ENCODE data around the gene LARP4. TPM values are rescaled to one million over a fixed set of nuclear protein-coding genes. Genes with fewer than 3 reads are reported as not detected.

LARP4 gene
- total and polyA plus RNA-seq, 9 of the 15 experiments (the other 6 are each of a cell fraction or from before 2014, with no cell fraction given) = 31.6 to 84.5 (median 52.4) TPM

DNA sequence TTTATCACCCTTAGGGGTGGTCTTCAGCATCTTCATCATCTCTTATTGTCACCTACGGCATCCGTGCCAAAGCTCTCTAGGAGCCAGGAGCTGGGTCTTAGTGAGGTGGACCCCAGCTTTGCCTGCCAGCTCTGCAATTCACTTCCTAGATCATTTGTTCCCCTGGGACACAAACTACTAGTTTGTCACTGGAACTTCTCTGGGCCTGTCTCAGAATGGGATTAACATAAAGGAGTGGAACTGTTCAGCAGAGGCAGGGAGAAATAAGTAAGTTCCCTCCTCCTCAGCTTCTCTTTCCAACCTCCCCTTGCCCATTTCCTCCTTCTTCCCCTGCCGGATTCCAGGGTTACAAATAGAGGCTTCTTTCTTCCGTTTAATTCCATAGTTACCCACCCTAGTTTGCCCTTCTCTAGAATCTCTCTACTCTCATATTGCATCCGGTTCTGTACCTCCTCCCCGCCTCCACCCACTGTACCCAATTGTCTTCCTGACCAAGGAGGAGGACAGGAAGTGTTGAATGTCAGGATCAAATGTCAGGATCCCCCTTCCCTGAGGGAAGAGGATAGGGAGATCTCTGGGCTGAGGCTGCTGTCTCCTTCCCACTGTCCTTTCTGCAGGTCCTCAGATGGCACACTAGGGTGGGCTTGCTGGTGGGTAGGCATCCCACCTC is 25.0 kb downstream of the LARP4 start:
- Histone ChIP-seq H3K36me3 (ENCODE audit: control insufficient read depth, insufficient read depth, low read length) (peaks cover 69% of the 10 kb centered on the region), H3K4me2 (ENCODE audit: insufficient read depth, low read length) (no peak overlapping the region), H3K79me2 (ENCODE audit: control insufficient read depth, insufficient read depth, low read length) (peaks cover 70% of the 10 kb centered on the region), H3K9ac (ENCODE audit: insufficient read depth in 1 of 2, low read depth in 2 of 2, low read length in 2 of 2) (no peak overlapping the region), H2AFZ (ENCODE audit: low read depth, low read length) (no peak overlapping the region), H3K4me1 (replicated peaks in 1 of 2; ENCODE audit: control insufficient read depth in 2 of 2, insufficient read depth in 2 of 2, low read length in 2 of 2) (no peaks in the 10 kb centered on the region), H3K27ac (ENCODE audit: extremely low read depth, low read depth, low read length) (no peak overlapping the region), H4K20me1 (replicated peaks; ENCODE audit: control insufficient read depth, insufficient read depth, low read length) (peaks cover 10% of the 10 kb centered on the region; the same call in 1 of the 2 replicates), H3K4me3 (no peak overlapping the region), H3K27me3 (ENCODE audit: control insufficient read depth in 2 of 2, insufficient read depth in 2 of 2, low read length in 2 of 2) (no peaks in the 10 kb centered on the region), H3K9me3 (replicated peaks; ENCODE audit: control insufficient read depth, insufficient read depth, low read depth, low read length) (no peaks in the 10 kb centered on the region), H3K9me1 (ENCODE audit: control insufficient read depth, insufficient read depth, low read length) (no peaks in the 10 kb centered on the region)
- TF ChIP-seq ZSCAN32 (CRISPR knock-in tag; IDR thresholded peaks at IDR 0.05) (no peak), ZNF561 (CRISPR knock-in tag; conservative IDR thresholded peaks at IDR 0.05) (no peak), ZBTB8A (IDR thresholded peaks at IDR 0.05; ENCODE audit: partially characterized antibody) (no peak), ESRRB (CRISPR knock-in tag; IDR thresholded peaks at IDR 0.05; ENCODE audit: borderline replicate concordance) (no peak), FOXK1 (CRISPR knock-in tag; IDR thresholded peaks at IDR 0.05; ENCODE audit: borderline replicate concordance) (no peak), SIN3B (IDR thresholded peaks at IDR 0.05; ENCODE audit: low read depth) (no peak), RBM22 (IDR thresholded peaks at IDR 0.05; ENCODE audit: low read depth, low read length, poor library complexity, severe bottlenecking) (no peak), SETDB1 (IDR thresholded peaks at IDR 0.05; ENCODE audit: low read length) (no peak), TAF15 (IDR thresholded peaks at IDR 0.05; ENCODE audit: low read depth, low read length) (no peak), ARID1B (IDR thresholded peaks at IDR 0.05) (no peak), HINFP (tag; conservative IDR thresholded peaks at IDR 0.05; ENCODE audit: low read depth) (no peak), GTF2E2 (tag; IDR thresholded peaks at IDR 0.05) (no peak), SLC30A9 (CRISPR knock-in tag; IDR thresholded peaks at IDR 0.05) (no peak), ZNF77 (CRISPR knock-in tag; IDR thresholded peaks at IDR 0.05) (no peak), ETV1 (tag; conservative IDR thresholded peaks at IDR 0.05; ENCODE audit: low read depth) (no peak), HDAC1 (IDR thresholded peaks at IDR 0.05) (no peak), ZNF778 (CRISPR knock-in tag; IDR thresholded peaks at IDR 0.05) (no peak), ZNF584 (CRISPR knock-in tag; IDR thresholded peaks at IDR 0.05; ENCODE audit: low read depth) (no peak), YBX1 (IDR thresholded peaks at IDR 0.05) (no peak)
- TF ChIP-seq, protein P1, sequence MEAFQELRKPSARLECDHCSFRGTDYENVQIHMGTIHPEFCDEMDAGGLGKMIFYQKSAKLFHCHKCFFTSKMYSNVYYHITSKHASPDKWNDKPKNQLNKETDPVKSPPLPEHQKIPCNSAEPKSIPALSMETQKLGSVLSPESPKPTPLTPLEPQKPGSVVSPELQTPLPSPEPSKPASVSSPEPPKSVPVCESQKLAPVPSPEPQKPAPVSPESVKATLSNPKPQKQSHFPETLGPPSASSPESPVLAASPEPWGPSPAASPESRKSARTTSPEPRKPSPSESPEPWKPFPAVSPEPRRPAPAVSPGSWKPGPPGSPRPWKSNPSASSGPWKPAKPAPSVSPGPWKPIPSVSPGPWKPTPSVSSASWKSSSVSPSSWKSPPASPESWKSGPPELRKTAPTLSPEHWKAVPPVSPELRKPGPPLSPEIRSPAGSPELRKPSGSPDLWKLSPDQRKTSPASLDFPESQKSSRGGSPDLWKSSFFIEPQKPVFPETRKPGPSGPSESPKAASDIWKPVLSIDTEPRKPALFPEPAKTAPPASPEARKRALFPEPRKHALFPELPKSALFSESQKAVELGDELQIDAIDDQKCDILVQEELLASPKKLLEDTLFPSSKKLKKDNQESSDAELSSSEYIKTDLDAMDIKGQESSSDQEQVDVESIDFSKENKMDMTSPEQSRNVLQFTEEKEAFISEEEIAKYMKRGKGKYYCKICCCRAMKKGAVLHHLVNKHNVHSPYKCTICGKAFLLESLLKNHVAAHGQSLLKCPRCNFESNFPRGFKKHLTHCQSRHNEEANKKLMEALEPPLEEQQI (IDR thresholded peaks at IDR 0.05) = no peak
- ChIA-PET CTCF (ENCODE audit: low intra/inter-chr PET ratio) (no interaction called here), POLR2A (interaction anchor here (0.6 to 1.5 kb wide), 5 partner anchors 9 to 360 kb away, joined by 3 to 4 read pairs (median 4); no protein-coding TSS in a partner anchor)
- WGBS (ENCODE audit: insufficient coverage, low coverage, missing lambda C conversion rate) = 89% methylated on average over 6 of the region's 6 CpGs
- BruUV-seq (replicated peaks) = no TSS peak
- in situ Hi-C loops (cut with MboI) = no loop called here
- DNase-seq (ENCODE audit: extremely low read depth in 1 of 4, low spot score in 3 of 4) (no peak), FAIRE-seq (no peak), ATAC-seq (no peak; the same call in 1 of the 3 replicates)
- intact Hi-C loops (cut with micrococcal nuclease) = no loop called here
